Calu3 (cell line): ENCODE results near the gene ITK. TPM values are rescaled to one million over a fixed set of nuclear protein-coding genes. Genes with fewer than 3 reads are reported as not detected.

ENCODE experiments used
- BruUV-seq: library from RNA; stranded (reverse); fragments of 400-500 nt; replicated peaks from 2 replicates; lab custom pipeline; 2021; lab: Mats Ljungman, UMichigan
- CTCF ChIA-PET: fragments of 300-600 bp; sonication (Branson Sonifier 250); formaldehyde crosslinking; loops from one replicate; lab custom pipeline; 2022; ENCODE audit warnings: antibody characterized with exemption; lab: Charles Lee
- DNase-seq: peaks from one replicate; pipeline ENCODE4 v3.0.0; 2022
- H3K27ac Mint-ChIP-seq: one replicate; pipeline ENCODE4 v1.8.0; 2022; ENCODE audit warnings: mixed read lengths; ENCODE audit not compliant: unreplicated experiment
- H3K27me3 Mint-ChIP-seq: one replicate; pipeline ENCODE4 v1.8.0; 2022; ENCODE audit warnings: mixed read lengths; ENCODE audit not compliant: unreplicated experiment
- H3K36me3 Mint-ChIP-seq: one replicate; pipeline ENCODE4 v1.8.0; 2022; ENCODE audit warnings: mild to moderate bottlenecking, moderate library complexity, mixed read lengths; ENCODE audit not compliant: insufficient read depth, unreplicated experiment
- H3K4me1 Mint-ChIP-seq: one replicate; pipeline ENCODE4 v1.8.0; 2022; ENCODE audit warnings: mild to moderate bottlenecking, low read depth, mixed read lengths; ENCODE audit not compliant: unreplicated experiment
- H3K4me3 Mint-ChIP-seq: one replicate; pipeline ENCODE4 v1.8.0; 2022; ENCODE audit warnings: mild to moderate bottlenecking, low read depth, moderate library complexity, mixed read lengths; ENCODE audit not compliant: unreplicated experiment
- H3K9me3 Mint-ChIP-seq: one replicate; pipeline ENCODE4 v1.8.0; 2022; ENCODE audit warnings: low read depth, mixed read lengths; ENCODE audit not compliant: unreplicated experiment
- CTCF ChIP-seq: fragments of 200-600 bp; IDR thresholded peaks from one replicate; pipeline ENCODE4 v1.8.0; 2022; ENCODE audit warnings: antibody characterized with exemption; ENCODE audit not compliant: unreplicated experiment
- intact Hi-C: fragments of 100-400 bp; cut with micrococcal nuclease; formaldehyde crosslinking; loops from one replicate; pipeline ENCODE4 v1.10.0; 2022; ENCODE audit not compliant: unreplicated experiment
- total RNA-seq: library from RNA; stranded (reverse); gene quantifications from 2 replicates; pipeline ENCODE4 v1.2.3, GENCODE V29; 2022

Gene ITK
- total RNA-seq, 1 experiment from 2014 or later = not detected

- Mint-ChIP-seq H3K9me3 (no peaks in the 10 kb centered on the region), H3K4me1 (peaks cover 34% of the 10 kb centered on the region), H3K36me3 (peaks cover 9% of the 10 kb centered on the region), H3K4me3 (no peak overlapping the region), H3K27me3 (no peaks in the 10 kb centered on the region), H3K27ac (no peak overlapping the region)
- DNase-seq = no peak
- CTCF ChIA-PET = no interaction called here
- TF ChIP-seq CTCF = no peak
- intact Hi-C loops = no loop called here
- BruUV-seq = no TSS peak
These were observed 112.0 kb downstream of the ITK start for GRCh38 chr5:157292599-157292998.

GRCh38 chr5:157294407-157295091 is 113.9 kb downstream of the ITK start:
- Mint-ChIP-seq H3K27me3 (no peaks in the 10 kb centered on the region), H3K4me3 (no peak overlapping the region), H3K36me3 (peaks cover 9% of the 10 kb centered on the region), H3K4me1 (peaks cover 24% of the 10 kb centered on the region), H3K9me3 (no peaks in the 10 kb centered on the region), H3K27ac (no peak overlapping the region)
- BruUV-seq = no TSS peak
- TF ChIP-seq CTCF = no peak
- DNase-seq = no peak
- CTCF ChIA-PET = no interaction called here
- intact Hi-C loops = no loop called here

- no TSS peak for BruUV-seq
- Mint-ChIP-seq H3K9me3 (no peaks in the 10 kb centered on the region), H3K27me3 (no peaks in the 10 kb centered on the region), H3K27ac (no peak overlapping the region), H3K36me3 (peaks cover 9% of the 10 kb centered on the region), H3K4me3 (no peak overlapping the region), H3K4me1 (peaks cover 17% of the 10 kb centered on the region)
- intact Hi-C loops = no loop called here
- TF ChIP-seq CTCF = no peak
- CTCF ChIA-PET = no interaction called here
- DNase-seq = no peak
These were observed 114.6 kb downstream of the ITK start for GRCh38 chr5:157295247-157295646.

GRCh38 chr5:157300564-157300963 is 119.9 kb downstream of the ITK start:
- no peak for TF ChIP-seq CTCF
- no peaks in the 10 kb centered on the region for H3K27me3 Mint-ChIP-seq
- no peak overlapping the region for H3K4me3 Mint-ChIP-seq
- BruUV-seq = no TSS peak
- DNase-seq = no peak
- H3K4me1 Mint-ChIP-seq = no peaks in the 10 kb centered on the region
- no peaks in the 10 kb centered on the region for H3K9me3 Mint-ChIP-seq
- CTCF ChIA-PET = no interaction called here
- intact Hi-C loops = no loop called here
- H3K36me3 Mint-ChIP-seq = no peaks in the 10 kb centered on the region
- H3K27ac Mint-ChIP-seq = no peak overlapping the region
